Tibial nerve (tissue), 4 donors: Measurements from ENCODE around the gene KL.

Source experiments
- CTCF ChIP-seq, 5 experiments: fragments of 200-600 bp in 3 of 5; fragments of 450-650 bp in 2 of 5; sonication (generic) in 3 of 5; IDR thresholded peaks; one replicate each; pipeline ENCODE4 v1.5.1; 2016 to 2019; ENCODE audit warnings: antibody characterized with exemption in 5 of 5, mild to moderate bottlenecking in 3 of 5, moderate library complexity in 2 of 5
- EP300 ChIP-seq, 2 donors: sonication (generic); formaldehyde crosslinking; IDR thresholded peaks; one replicate each; pipeline ENCODE4 v1.6.1; 2017; ENCODE audit warnings: antibody characterized with exemption in 2 of 2, mild to moderate bottlenecking in 1 of 2
- POLR2A ChIP-seq, 2 donors: fragments of 450-650 bp; IDR thresholded peaks; one replicate each; pipeline ENCODE4 v1.6.1; 2017; ENCODE audit warnings: antibody characterized with exemption in 2 of 2, mild to moderate bottlenecking in 2 of 2, moderate library complexity in 2 of 2

- TF ChIP-seq CTCF (IDR thresholded peaks at IDR 0.05) = no peak
- no peak for TF ChIP-seq POLR2A (IDR thresholded peaks at IDR 0.05)
- TF ChIP-seq EP300 (IDR thresholded peaks at IDR 0.05) = no peak
These were observed 48.5 kb upstream of the KL start for GRCh38 chr13:32967584-32968182.
